Bone marrow (tissue), 2 donors: ENCODE data around the gene GMDS.

Experiments
- DNase-seq, 2 donors: peaks; one replicate each; lab custom pipeline; 2025; lab: John Stamatoyannopoulos, UW

Gene GMDS

GRCh38 chr6:2178125-2178524 is 67.3 kb downstream of the GMDS start:
- DNase-seq, result no peak

GRCh38 chr6:2175825-2176224 is 69.6 kb downstream of the GMDS start:
- DNase-seq, result no peak

GRCh38 chr6:2173203-2173961 is 72.0 kb downstream of the GMDS start:
- DNase-seq, result no peak

GRCh38 chr6:2171728-2172127 is 73.7 kb downstream of the GMDS start:
- no peak for DNase-seq

- no peak for DNase-seq
These were observed 76.9 kb downstream of the GMDS start for GRCh38 chr6:2168480-2168879.

- DNase-seq, result no peak
These were observed 78.7 kb downstream of the GMDS start for GRCh38 chr6:2166717-2167116.

- no peak for DNase-seq
These were observed 80.1 kb downstream of the GMDS start for GRCh38 chr6:2165286-2165685.

GRCh38 chr6:2164481-2164880 is 80.9 kb downstream of the GMDS start:
- DNase-seq, result no peak

- no peak for DNase-seq
These were observed 83.3 kb downstream of the GMDS start for GRCh38 chr6:2162079-2162445.

GRCh38 chr6:2158596-2159271 is 86.7 kb downstream of the GMDS start:
- DNase-seq, result no peak

- no peak for DNase-seq
These were observed 87.8 kb downstream of the GMDS start for GRCh38 chr6:2157441-2158127.

- no peak for DNase-seq
These were observed 90.2 kb downstream of the GMDS start for GRCh38 chr6:2155206-2155605.

GRCh38 chr6:2149361-2150006 is 95.9 kb downstream of the GMDS start:
- DNase-seq, result no peak

GRCh38 chr6:2148748-2149147 is 96.7 kb downstream of the GMDS start:
- DNase-seq, result no peak

- no peak for DNase-seq
These were observed 97.5 kb downstream of the GMDS start for GRCh38 chr6:2147766-2148448.

- no peak for DNase-seq
These were observed 98.1 kb downstream of the GMDS start for GRCh38 chr6:2147261-2147660.

- no peak for DNase-seq
These were observed 101.2 kb downstream of the GMDS start for GRCh38 chr6:2144210-2144609.

- DNase-seq, result no peak
These were observed 103.6 kb downstream of the GMDS start for GRCh38 chr6:2141644-2142290.

GRCh38 chr6:2140438-2141128 is 104.8 kb downstream of the GMDS start:
- no peak for DNase-seq

- DNase-seq, result no peak
These were observed 110.0 kb downstream of the GMDS start for GRCh38 chr6:2135401-2135800.

- no peak for DNase-seq
These were observed 110.9 kb downstream of the GMDS start for GRCh38 chr6:2134554-2134953.
